Right lobe of liver (tissue), 6 donors: ENCODE data around the gene DIPK1C. TPM values are rescaled to one million over a fixed set of nuclear protein-coding genes. Genes with fewer than 3 reads are reported as not detected.

Experiments used
- ATAC-seq, 4 donors: fragments of 200-7000 bp; cut with Tn5 transposase; one replicate each; pipeline ENCODE4 v1.9.1; 2020; ENCODE audit warnings: mild to moderate bottlenecking in 4 of 4, moderate library complexity in 4 of 4
- DNase-seq, 3 donors: peaks; one replicate each; pipeline ENCODE4 v3.0.0-alpha.2; 2020
- H3K27ac ChIP-seq, 3 donors: fragments of 200-600 bp; one replicate each; pipeline ENCODE4 v1.8.0; 2022
- H3K27me3 ChIP-seq, 2 donors: fragments of 200-600 bp; one replicate each; pipeline ENCODE4 v1.8.0; 2022
- H3K36me3 ChIP-seq, 4 donors: fragments of 200-600 bp; sonication (generic) in 1 of 4; one replicate each; pipeline versions ENCODE4 v1.5.1 to v1.8.0; 2017 to 2022; ENCODE audit warnings: control low read depth in 1 of 4
- H3K4me1 ChIP-seq, 4 donors: fragments of 200-600 bp; sonication (generic) in 1 of 4; one replicate each; pipeline versions ENCODE4 v1.5.1 to v1.8.0; 2017 to 2022; ENCODE audit warnings: control low read depth in 1 of 4
- H3K4me3 ChIP-seq, 3 donors: fragments of 200-600 bp; one replicate each; pipeline ENCODE4 v1.8.0; 2022
- H3K9me3 ChIP-seq, 4 donors: fragments of 200-600 bp; sonication (generic) in 1 of 4; one replicate each; pipeline versions ENCODE4 v1.5.1 to v1.8.0; 2017 to 2022; ENCODE audit warnings: control low read depth in 1 of 4
- POLR2A ChIP-seq: fragments of 450-650 bp; IDR thresholded peaks from one replicate; pipeline ENCODE4 v1.6.1; 2017; ENCODE audit warnings: antibody characterized with exemption, mild to moderate bottlenecking
- WGBS: methylation state at CpG from one replicate; pipeline ENCODE4 v1.1.6; 2018; ENCODE audit warnings: low coverage, low lambda C conversion rate; ENCODE audit not compliant: insufficient coverage; ENCODE audit errors: missing lambda C conversion rate; 5-methylcytosine and 5-hydroxymethylcytosine counted together
- intact Hi-C, 2 donors: fragments of 100-400 bp; cut with DNase I; formaldehyde crosslinking; loops; one replicate each; pipeline versions ENCODE4 v1.11.2 to v1.14.1; 2022
- long read RNA-seq: library from polyadenylated mRNA; unstranded; transcript quantifications from one replicate; pipeline ENCODE4 v2.0.0, GENCODE V29; 2019
- total RNA-seq, 6 experiments: library from RNA; depleted of rRNA in 2 of 6; stranded (reverse); fragments of >200 nt in 2 of 6; fragmentation: NEBNext Ultra II Directional in 3 of 6; extraction: Animal tissue kit (Norgen Biotek cat#: 25700) in 3 of 6; gene quantifications; one replicate each; pipeline versions ENCODE4 v1.1.0 to v1.2.4, GENCODE V29; 2016 to 2023
- TF ChIP-seq, protein P1 (sequence below), 4 donors: fragments of 200-600 bp in 3 of 4; fragments of 450-650 bp in 1 of 4; IDR thresholded peaks; one replicate each; pipeline versions ENCODE4 v1.5.1 to v1.8.0; 2016 to 2022; ENCODE audit warnings: antibody characterized with exemption in 4 of 4, mild to moderate bottlenecking in 2 of 4
- donor health status: DM: no; HTN: yes; CAD: no.
- donor health status: DM: no; HTN: no; CAD: no.
- donor health status: DM: no; HTN: no; CAD: no.
- donor health status: DM: no; HTN: yes; CAD: no.
- donor health status: DM: no; HTN: yes; CAD: no.

The DIPK1C gene
- under 1 TPM in 3 of 6 experiments, not detected in 3; 0.06 to 0.37 (median 0.20) TPM for total RNA-seq
- long read RNA-seq = 0 reads

DNA sequence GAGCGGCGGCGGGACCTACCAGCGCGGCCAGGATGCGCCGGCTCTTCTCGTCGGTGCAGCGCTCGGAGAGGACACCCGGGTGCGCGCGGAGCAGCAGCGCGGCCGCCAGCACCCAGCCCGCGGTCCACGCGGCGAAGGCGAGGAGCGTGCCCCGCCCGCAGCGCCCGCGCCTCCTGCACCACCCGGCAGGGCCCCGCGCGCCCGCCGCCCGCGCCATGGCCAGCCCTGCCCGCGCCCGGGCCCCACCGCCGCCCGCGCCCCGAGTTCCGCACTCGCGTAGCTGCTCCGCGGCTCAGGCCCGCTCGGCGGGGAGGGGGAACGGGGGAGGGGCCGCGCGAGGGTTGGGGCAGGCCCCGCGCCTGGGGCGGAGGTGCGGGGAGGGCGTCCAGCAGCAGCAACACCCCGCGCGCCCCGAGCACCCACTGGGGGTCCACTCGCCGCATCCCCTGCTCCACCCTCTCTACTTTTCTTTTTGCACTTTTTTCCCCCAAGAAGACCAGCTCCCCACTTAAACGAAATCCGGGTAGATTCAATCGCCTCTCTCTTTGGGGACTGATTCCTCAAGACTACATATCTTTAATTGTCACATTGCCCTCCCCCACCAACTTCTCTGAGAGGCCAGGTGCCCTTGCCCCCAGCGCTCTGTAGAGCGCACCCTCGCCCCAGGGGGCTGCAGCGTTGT is at the start of gene DIPK1C:
Gene DIPK1C, minus strand, starts transcription at position 266 of the 682 bp plus-strand sequence. Its CDS starts 49 bp downstream, at position 217.
- Histone ChIP-seq H3K27ac (no peak within 1 kb of the TSS), H3K4me3 (peak within 1 kb of the TSS in 2 of 3 donors; percentile 4 to 40), H3K9me3 (no peaks in the 10 kb centered on the region), H3K27me3 (no peaks in the 10 kb centered on the region), H3K4me1 (peaks cover 0 to 11% (median 1%) of the 10 kb centered on the region in 4 donors), H3K36me3 (no peaks in the 10 kb centered on the region)
- WGBS = 3% methylated on average over 7 of the region's 76 CpGs
- DNase-seq = no peak
- peak; percentile 42 to 55 (median 54) for ATAC-seq
- intact Hi-C loops = no loop called here
- TF ChIP-seq, protein P1, sequence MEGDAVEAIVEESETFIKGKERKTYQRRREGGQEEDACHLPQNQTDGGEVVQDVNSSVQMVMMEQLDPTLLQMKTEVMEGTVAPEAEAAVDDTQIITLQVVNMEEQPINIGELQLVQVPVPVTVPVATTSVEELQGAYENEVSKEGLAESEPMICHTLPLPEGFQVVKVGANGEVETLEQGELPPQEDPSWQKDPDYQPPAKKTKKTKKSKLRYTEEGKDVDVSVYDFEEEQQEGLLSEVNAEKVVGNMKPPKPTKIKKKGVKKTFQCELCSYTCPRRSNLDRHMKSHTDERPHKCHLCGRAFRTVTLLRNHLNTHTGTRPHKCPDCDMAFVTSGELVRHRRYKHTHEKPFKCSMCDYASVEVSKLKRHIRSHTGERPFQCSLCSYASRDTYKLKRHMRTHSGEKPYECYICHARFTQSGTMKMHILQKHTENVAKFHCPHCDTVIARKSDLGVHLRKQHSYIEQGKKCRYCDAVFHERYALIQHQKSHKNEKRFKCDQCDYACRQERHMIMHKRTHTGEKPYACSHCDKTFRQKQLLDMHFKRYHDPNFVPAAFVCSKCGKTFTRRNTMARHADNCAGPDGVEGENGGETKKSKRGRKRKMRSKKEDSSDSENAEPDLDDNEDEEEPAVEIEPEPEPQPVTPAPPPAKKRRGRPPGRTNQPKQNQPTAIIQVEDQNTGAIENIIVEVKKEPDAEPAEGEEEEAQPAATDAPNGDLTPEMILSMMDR (IDR thresholded peaks at IDR 0.05) = no peak
- TF ChIP-seq POLR2A = no peak

DNA sequence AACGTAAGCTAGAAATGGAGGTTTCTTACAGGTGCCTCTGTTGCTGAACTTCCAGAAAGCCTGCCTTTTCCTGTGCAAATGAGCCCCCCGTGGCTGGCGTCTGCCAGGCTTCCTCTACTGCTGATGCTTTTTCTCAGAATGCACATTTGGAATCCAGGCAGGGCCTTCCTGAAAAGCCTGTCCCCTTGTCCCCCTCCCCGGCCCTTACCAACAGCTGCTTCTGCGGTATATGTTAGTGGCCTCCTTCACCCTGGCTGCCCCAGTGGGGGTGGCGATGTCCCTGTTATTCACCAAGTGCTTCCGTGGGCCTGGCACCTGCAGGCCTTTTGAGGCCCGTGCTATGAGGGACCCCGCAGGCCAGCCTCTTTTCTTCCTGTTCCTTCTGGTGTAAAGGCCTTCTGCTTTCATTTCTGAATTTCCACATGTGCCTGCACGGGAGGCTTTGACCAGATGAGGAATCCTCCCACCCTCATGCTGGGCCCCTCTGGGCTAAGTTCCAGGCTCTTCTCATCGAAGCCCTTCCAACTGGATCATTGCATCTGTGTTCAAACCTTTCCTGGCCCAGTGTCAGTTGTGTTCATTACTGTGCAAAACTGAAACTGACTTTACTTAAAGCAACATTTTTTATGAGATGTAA is 49.5 kb upstream of the DIPK1C start:
- Histone ChIP-seq H3K4me3 (no peak overlapping the region), H3K27ac (no peak overlapping the region), H3K27me3 (no peaks in the 10 kb centered on the region), H3K4me1 (peaks cover 0 to 12% (median 4%) of the 10 kb centered on the region in 4 donors), H3K36me3 (peaks cover 20 to 84% (median 54%) of the 10 kb centered on the region in 4 donors), H3K9me3 (no peaks in the 10 kb centered on the region)
- intact Hi-C loops = no loop called here
- DNase-seq (no peak), ATAC-seq (no peak)
- no peak for TF ChIP-seq POLR2A
- 31% methylated on average over 6 of the region's 11 CpGs for WGBS

DNA sequence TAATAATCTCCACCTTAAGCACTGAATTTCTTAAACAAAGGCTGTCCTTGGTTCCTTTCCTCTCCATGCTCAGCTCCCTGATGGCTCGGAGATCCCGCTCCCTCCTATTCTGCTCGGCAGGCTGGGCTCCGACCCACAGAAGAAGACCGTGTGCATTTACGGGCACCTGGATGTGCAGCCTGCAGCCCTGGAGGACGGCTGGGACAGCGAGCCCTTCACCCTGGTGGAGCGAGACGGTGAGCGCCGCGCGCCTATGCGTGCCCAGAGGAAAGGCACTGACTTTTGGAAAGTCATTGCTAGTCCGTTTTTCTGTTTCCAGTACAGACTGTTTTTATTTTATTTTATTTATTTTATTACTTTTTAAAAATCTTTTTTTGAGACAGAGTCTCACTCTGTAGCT is 48.7 kb upstream of the DIPK1C start:
- Histone ChIP-seq H3K27me3 (no peaks in the 10 kb centered on the region), H3K4me1 (peaks cover 0 to 19% (median 8%) of the 10 kb centered on the region in 4 donors), H3K4me3 (no peak overlapping the region), H3K27ac (no peak overlapping the region), H3K36me3 (peaks cover 18 to 78% (median 51%) of the 10 kb centered on the region in 4 donors), H3K9me3 (no peaks in the 10 kb centered on the region)
- intact Hi-C loops = no loop called here
- ATAC-seq = no peak
- WGBS = 92% methylated on average over 10 of the region's 16 CpGs
- TF ChIP-seq, protein P1 (IDR thresholded peaks at IDR 0.05) = no peak
- no peak for TF ChIP-seq POLR2A
- no peak for DNase-seq

- DNase-seq (no peak), ATAC-seq (no peak)
Observed at GRCh38 chr18:74503137-74503536, 46.0 kb upstream of the DIPK1C start.

More at GRCh38 chr18:74503137-74503536, 46.0 kb upstream of the DIPK1C start:
- no peak overlapping the region for H3K4me3 ChIP-seq
- H3K36me3 ChIP-seq = peaks cover 13 to 52% (median 33%) of the 10 kb centered on the region in 4 donors
- intact Hi-C loops = no loop called here
- no peak overlapping the region for H3K27ac ChIP-seq
- H3K4me1 ChIP-seq = peaks cover 0 to 42% (median 16%) of the 10 kb centered on the region in 4 donors
- WGBS = 89% methylated on average over 4 of the region's 4 CpGs
- TF ChIP-seq, protein P1 (IDR thresholded peaks at IDR 0.05) = no peak
- TF ChIP-seq POLR2A = no peak
- H3K9me3 ChIP-seq = no peaks in the 10 kb centered on the region
- H3K27me3 ChIP-seq = no peaks in the 10 kb centered on the region
